K562 (cell line): ENCODE data around the gene SPAG17. TPM values are rescaled to one million over a fixed set of nuclear protein-coding genes. Genes with fewer than 3 reads are reported as not detected.

Source experiments
- CTCFL ChIP-seq: IDR thresholded peaks from 2 replicates; pipeline ENCODE4 v1.6.1; 2011; ENCODE audit warnings: borderline replicate concordance, low read depth, mild to moderate bottlenecking, moderate library complexity, low read length; ENCODE audit not compliant: insufficient read depth, poor library complexity, severe bottlenecking
- ELF2 ChIP-seq: fragments of 250-450 bp; sonication (Bioruptor Pico); IDR thresholded peaks from 2 replicates; pipeline ENCODE4 v1.5.0; 2021; ENCODE audit warnings: mild to moderate bottlenecking
- GABPB1 ChIP-seq: sonication (generic); formaldehyde crosslinking; IDR thresholded peaks from 2 replicates; pipeline ENCODE4 v1.8.0; 2022; ENCODE audit warnings: mild to moderate bottlenecking, missing genetic modification reagents
- HDAC6 ChIP-seq: IDR thresholded peaks from 2 replicates; pipeline ENCODE4 v1.6.1; 2012; ENCODE audit warnings: low read depth, mild to moderate bottlenecking, control low read depth, inconsistent platforms, low read length, moderate library complexity
- KLF16 ChIP-seq: IDR thresholded peaks from 2 replicates; pipeline ENCODE4 v1.6.1; 2016; ENCODE audit warnings: antibody characterized with exemption
- LARP7 ChIP-seq: fragments of 450-650 bp; IDR thresholded peaks from 2 replicates; pipeline ENCODE4 v1.6.1; 2016
- MED1 ChIP-seq: sonication (generic); formaldehyde crosslinking; IDR thresholded peaks from 2 replicates; pipeline ENCODE4 v1.8.1; 2023; ENCODE audit warnings: missing genetic modification reagents, borderline replicate concordance
- MEIS2 ChIP-seq: fragments of 450-650 bp; IDR thresholded peaks from 2 replicates; pipeline ENCODE4 v1.6.1; 2014; ENCODE audit warnings: mild to moderate bottlenecking; ENCODE audit not compliant: partially characterized antibody
- MITF ChIP-seq: IDR thresholded peaks from 2 replicates; pipeline ENCODE4 v1.6.1; 2014; ENCODE audit warnings: antibody characterized with exemption
- MTA3 ChIP-seq: fragments of 450-650 bp; formaldehyde crosslinking; IDR thresholded peaks from 2 replicates; pipeline ENCODE4 v1.6.1; 2017; ENCODE audit warnings: mild to moderate bottlenecking, borderline replicate concordance
- NR2C2 ChIP-seq, 2 experiments: fragments of 200-800 bp in 1 of 2; sonication (Bioruptor generic) in 1 of 2; sonication (generic) in 1 of 2; formaldehyde crosslinking in 1 of 2; IDR thresholded peaks; 2 replicates each; pipeline versions ENCODE4 v1.6.1 to v1.8.0; 2016 to 2022; ENCODE audit warnings: mild to moderate bottlenecking in 1 of 2, missing compliant biosample characterization in 1 of 2, missing genetic modification characterization in 1 of 2, missing genetic modification reagents in 1 of 2
- PHTF2 ChIP-seq: fragments of 250-450 bp; sonication (Bioruptor Pico); IDR thresholded peaks from 2 replicates; pipeline ENCODE4 v1.5.0; 2021; ENCODE audit warnings: mild to moderate bottlenecking
- PTTG1 ChIP-seq: fragments of 450-650 bp; IDR thresholded peaks from 2 replicates; pipeline ENCODE4 v1.6.1; 2016; ENCODE audit warnings: low read depth, mild to moderate bottlenecking, missing genetic modification characterization, missing compliant biosample characterization
- PYGO2 ChIP-seq: fragments of 450-650 bp; IDR thresholded peaks from 2 replicates; pipeline ENCODE4 v1.6.1; 2016; ENCODE audit warnings: mild to moderate bottlenecking, missing genetic modification characterization, moderate library complexity, missing compliant biosample characterization
- RBM34 ChIP-seq: fragments of 200-400 bp; formaldehyde crosslinking; IDR thresholded peaks from 2 replicates; pipeline ENCODE4 v1.6.1; 2018; ENCODE audit warnings: low read length, borderline replicate concordance; ENCODE audit not compliant: insufficient read depth
- RNF2 ChIP-seq: sonication (generic); IDR thresholded peaks from 2 replicates; pipeline ENCODE4 v1.6.1; 2016
- ZBTB8A ChIP-seq: fragments of 450-650 bp; IDR thresholded peaks from 2 replicates; pipeline ENCODE4 v1.6.1; 2018; ENCODE audit warnings: mild to moderate bottlenecking, moderate library complexity; ENCODE audit not compliant: partially characterized antibody
- ZNF316 ChIP-seq: fragments of 450-650 bp; IDR thresholded peaks from 2 replicates; pipeline ENCODE4 v1.6.1; 2016
- ZNF644 ChIP-seq: fragments of 200-800 bp; sonication (Bioruptor generic); IDR thresholded peaks from 2 replicates; pipeline ENCODE4 v1.6.1; 2016; ENCODE audit warnings: low read depth, missing genetic modification characterization, missing compliant biosample characterization
- ZNF785 ChIP-seq: fragments of 250-450 bp; sonication (Bioruptor Pico); IDR thresholded peaks from 2 replicates; pipeline ENCODE4 v1.4.0; 2020; ENCODE audit warnings: mild to moderate bottlenecking
- polyA plus RNA-seq, 8 experiments: library from polyadenylated mRNA; depleted of rRNA in 4 of 8; stranded (reverse) in 5 of 8; unstranded in 3 of 8; fragments of >200 nt; fragmentation: Nextera tagmentation in 2 of 8; fragmentation: Illumina TruSeq in 1 of 8; extraction: Ambion mirVana in 2 of 8; extraction: Trizol in 1 of 8; gene quantifications; 2 replicates each; pipeline versions ENCODE4 v1.2.1 to v1.2.3, GENCODE V29; 2011 to 2014; ENCODE audit warnings: inconsistent platforms in 1 of 8, missing spikeins in 1 of 8
- total RNA-seq, 7 experiments: library from RNA; depleted of rRNA in 6 of 7; stranded (reverse); fragments of >200 nt in 6 of 7; fragmentation: Illumina TruSeq in 2 of 7; extraction: Trizol in 2 of 7; gene quantifications; 2 replicates each; pipeline versions ENCODE4 v1.2.1 to v1.2.3, GENCODE V29; 2011 to 2021; ENCODE audit warnings: low replicate concordance in 1 of 7
- TF ChIP-seq, protein P1 (sequence below): fragments of 450-650 bp; IDR thresholded peaks from 2 replicates; pipeline ENCODE4 v1.6.1; 2016; ENCODE audit warnings: antibody characterized with exemption
- TF ChIP-seq, protein P2 (sequence below): fragments of 450-650 bp; formaldehyde crosslinking; IDR thresholded peaks from 2 replicates; pipeline ENCODE4 v1.4.0; 2020; ENCODE audit warnings: mild to moderate bottlenecking
- TF ChIP-seq, protein P3 (sequence below): sonication (generic); formaldehyde crosslinking; IDR thresholded peaks from 2 replicates; pipeline ENCODE4 v1.9.0; 2022; ENCODE audit warnings: mild to moderate bottlenecking, missing genetic modification reagents

Gene SPAG17
- total and polyA plus RNA-seq, 9 of the 15 experiments (the other 6 are each of a cell fraction or from before 2014, with no cell fraction given) = 0.07 to 2.1 (median 1.5) TPM

GRCh38 chr1:117929343-117930172 lies 255.5 kb downstream of the SPAG17 start, which contains the start of the genes GDAP2 and WDR3 (continued):
- TF ChIP-seq, protein P1, sequence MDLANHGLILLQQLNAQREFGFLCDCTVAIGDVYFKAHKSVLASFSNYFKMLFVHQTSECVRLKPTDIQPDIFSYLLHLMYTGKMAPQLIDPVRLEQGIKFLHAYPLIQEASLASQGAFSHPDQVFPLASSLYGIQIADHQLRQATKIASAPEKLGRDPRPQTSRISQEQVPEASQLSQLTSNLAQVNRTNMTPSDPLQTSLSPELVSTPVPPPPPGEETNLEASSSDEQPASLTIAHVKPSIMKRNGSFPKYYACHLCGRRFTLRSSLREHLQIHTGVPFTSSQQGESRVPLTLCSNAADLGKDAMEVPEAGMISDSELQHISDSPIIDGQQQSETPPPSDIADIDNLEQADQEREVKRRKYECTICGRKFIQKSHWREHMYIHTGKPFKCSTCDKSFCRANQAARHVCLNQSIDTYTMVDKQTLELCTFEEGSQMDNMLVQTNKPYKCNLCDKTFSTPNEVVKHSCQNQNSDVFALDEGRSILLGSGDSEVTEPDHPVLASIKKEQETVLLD = no peak
- TF ChIP-seq KLF16 (no peak), MEIS2 (no peak), PTTG1 (tag) (no peak), ZNF644 (tag) (no peak), HDAC6 (no peak), MITF (no peak), NR2C2 (CRISPR knock-in tag; IDR thresholded peaks at IDR 0.05) (no peak), NR2C2 (tag; IDR thresholded peaks at IDR 0.05) (peak; percentile 74), RNF2 (no peak), ZNF316 (no peak), GABPB1 (CRISPR knock-in tag) (peak; percentile 94), PYGO2 (no peak), RBM34 (no peak), ZNF785 (CRISPR knock-in tag) (no peak), MED1 (CRISPR knock-in tag) (no peak), MTA3 (0 out of 2 replicates have a peak, but pooled peaks have one; percentile 56), ELF2 (CRISPR knock-in tag) (peak; percentile 93), PHTF2 (CRISPR knock-in tag) (no peak), LARP7 (no peak), CTCFL (no peak), ZBTB8A (no peak)
- TF ChIP-seq, protein P2, sequence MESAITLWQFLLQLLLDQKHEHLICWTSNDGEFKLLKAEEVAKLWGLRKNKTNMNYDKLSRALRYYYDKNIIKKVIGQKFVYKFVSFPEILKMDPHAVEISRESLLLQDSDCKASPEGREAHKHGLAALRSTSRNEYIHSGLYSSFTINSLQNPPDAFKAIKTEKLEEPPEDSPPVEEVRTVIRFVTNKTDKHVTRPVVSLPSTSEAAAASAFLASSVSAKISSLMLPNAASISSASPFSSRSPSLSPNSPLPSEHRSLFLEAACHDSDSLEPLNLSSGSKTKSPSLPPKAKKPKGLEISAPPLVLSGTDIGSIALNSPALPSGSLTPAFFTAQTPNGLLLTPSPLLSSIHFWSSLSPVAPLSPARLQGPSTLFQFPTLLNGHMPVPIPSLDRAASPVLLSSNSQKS = no peak
- TF ChIP-seq, protein P3, sequence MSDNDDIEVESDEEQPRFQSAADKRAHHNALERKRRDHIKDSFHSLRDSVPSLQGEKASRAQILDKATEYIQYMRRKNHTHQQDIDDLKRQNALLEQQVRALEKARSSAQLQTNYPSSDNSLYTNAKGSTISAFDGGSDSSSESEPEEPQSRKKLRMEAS = peak; percentile 87
